GM10248 (cell line): ENCODE results near the gene PPIP5K1.
"Not testable (repeated sequence)": the region's sequence is repeated elsewhere in the genome, so short reads cannot be mapped to it uniquely, and the experiment has no call there.

ENCODE experiments used
- CTCF ChIA-PET: fragments of 300-600 bp; sonication (Branson Sonifier 250); formaldehyde crosslinking; extraction: SDS; loops from one replicate; lab custom pipeline; 2021; ENCODE audit warnings: antibody characterized with exemption; lab: Yijun Ruan, JAX
- POLR2A ChIA-PET: fragments of 350-650 bp; sonication (Branson Sonifier 250); formaldehyde crosslinking; extraction: SDS; loops from one replicate; lab custom pipeline; 2020; ENCODE audit warnings: antibody characterized with exemption; lab: Yijun Ruan, JAX
- DNase-seq: peaks from one replicate; pipeline ENCODE4 v3.0.0; 2012; ENCODE audit errors: extremely low spot score
- CTCF ChIP-seq: IDR thresholded peaks from 2 replicates; pipeline ENCODE4 v1.5.1; 2012; ENCODE audit warnings: mild to moderate bottlenecking, low read depth; ENCODE audit errors: extremely low read depth, missing control alignments, control extremely low read depth

PPIP5K1 gene

GRCh38 chr15:43541785-43542184 is 48.2 kb downstream of the PPIP5K1 start:
- no peak for DNase-seq
- POLR2A ChIA-PET = interaction anchor here (0.6 to 0.7 kb wide), 2 partner anchors 98 to 208 kb away, joined by 3 read pairs; no protein-coding TSS in a partner anchor
- CTCF ChIA-PET = interaction anchor here (0.6 to 3.3 kb wide), 3 partner anchors 19 to 50 kb away, joined by 3 to 15 read pairs (median 3); no protein-coding TSS in a partner anchor

GRCh38 chr15:43538091-43538490 is 51.9 kb downstream of the PPIP5K1 start:
- no peak for DNase-seq
- TF ChIP-seq CTCF = no peak
- ChIA-PET POLR2A (no interaction called here), CTCF (no interaction called here)

More at GRCh38 chr15:43541785-43542184, 48.2 kb downstream of the PPIP5K1 start:
- TF ChIP-seq CTCF = no peak

GRCh38 chr15:43534897-43535296 is 55.1 kb downstream of the PPIP5K1 start:
- CTCF ChIA-PET = interaction anchor here (1.1 kb wide), 1 partner anchor 20 kb away, joined by 6 read pairs; no protein-coding TSS in a partner anchor
- DNase-seq = no peak
- POLR2A ChIA-PET = interaction anchor here (0.5 kb wide), 1 partner anchor 11 kb away, joined by 7 read pairs; no protein-coding TSS in a partner anchor
- no peak for TF ChIP-seq CTCF

GRCh38 chr15:43532826-43533225 is 57.2 kb downstream of the PPIP5K1 start:
- POLR2A ChIA-PET, DNase-seq: not testable (repeated sequence)
- CTCF ChIA-PET = interaction anchor here (4.9 kb wide), 1 partner anchor 19 kb away, joined by 22 read pairs; no protein-coding TSS in a partner anchor

- ChIA-PET POLR2A (no interaction called here), CTCF (interaction anchor here (4.9 kb wide), 1 partner anchor 17 kb away, joined by 22 read pairs; no protein-coding TSS in a partner anchor)
- no peak for DNase-seq
- no peak for TF ChIP-seq CTCF
Observed at GRCh38 chr15:43531018-43531670, 58.9 kb downstream of the PPIP5K1 start.

- TF ChIP-seq CTCF = no peak
- CTCF ChIA-PET = interaction anchor here (4.9 kb wide), 1 partner anchor 16 kb away, joined by 22 read pairs; no protein-coding TSS in a partner anchor
- no peak for DNase-seq
- POLR2A ChIA-PET = no interaction called here
Observed at GRCh38 chr15:43529587-43530345, 60.2 kb downstream of the PPIP5K1 start.
